Measurements from ENCODE around the gene SLC6A13. TPM values are rescaled to one million over a fixed set of nuclear protein-coding genes. Genes with fewer than 3 reads are reported as not detected.

SLC6A13 gene
- total and polyA plus RNA-seq, 2 donors (not counting 3 experiments of a cell fraction or from before 2014, with no cell fraction given) = 0.14 TPM; not detected in 1

DNA sequence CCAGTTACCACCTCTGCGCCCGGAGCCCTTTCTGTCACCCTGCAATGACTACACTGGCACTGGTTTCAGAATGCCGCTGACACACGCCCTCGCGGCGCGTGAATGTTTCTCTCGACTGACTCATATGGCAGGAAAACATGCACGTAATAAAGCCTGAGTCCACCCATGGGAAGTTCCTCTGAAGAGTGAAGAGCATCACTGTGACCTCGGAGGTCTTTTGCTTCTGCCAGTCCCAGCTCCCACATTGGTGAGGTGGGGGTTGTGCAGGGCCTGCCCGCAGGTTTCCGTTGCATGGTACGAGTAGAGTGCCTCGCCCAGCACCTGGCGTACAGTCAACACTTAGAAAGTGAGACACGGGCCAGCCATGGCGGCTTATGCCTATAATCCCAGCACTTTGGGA, 37.6 kb downstream of the SLC6A13 start:
- no peak overlapping the region for H2AFZ ChIP-seq (ENCODE audit: low read depth, low read length)
- no peaks in the 10 kb centered on the region for H4K20me1 ChIP-seq (replicated peaks; ENCODE audit: control insufficient read depth, extremely low read depth, insufficient read depth, low read length)
- no peaks in the 10 kb centered on the region for H3K9me1 ChIP-seq (replicated peaks; ENCODE audit: control insufficient read depth, extremely low read depth, insufficient read depth, low read length)
- DNase-seq (ENCODE audit: low read depth, low spot score) (no peak), FAIRE-seq (no peak)
- BruUV-seq (replicated peaks) = no TSS peak
- H3K27ac ChIP-seq (ENCODE audit: insufficient read depth, low read depth, low read length) = no peak overlapping the region
- no peak overlapping the region for H3K4me3 ChIP-seq (replicated peaks in 1 of 3; ENCODE audit: insufficient read depth in 1 of 3, low read depth in 1 of 3, low read length in 3 of 3)
- ChIA-PET CTCF (interaction anchor here (1.0 kb wide), 1 partner anchor 23 kb away, joined by 3 read pairs; no protein-coding TSS in a partner anchor), POLR2A (interaction anchor here (0.6 kb wide), 1 partner anchor 66 kb away, joined by 3 read pairs; no protein-coding TSS in a partner anchor)
- no peaks in the 10 kb centered on the region for H3K79me2 ChIP-seq (ENCODE audit: control insufficient read depth, insufficient read depth, low read length)
- H3K9me3 ChIP-seq (replicated peaks; ENCODE audit: control insufficient read depth, insufficient read depth, low read length) = no peaks in the 10 kb centered on the region
- no peaks in the 10 kb centered on the region for H3K4me1 ChIP-seq (ENCODE audit: control insufficient read depth, extremely low read depth, insufficient read depth, low read length)
- dilution Hi-C loops (cut with MboI; ENCODE audit: extremely low pct_ligation_motif_present, low sequenced_read_pairs) = no loop called here
- H3K4me2 ChIP-seq (ENCODE audit: insufficient read depth, low read length) = no peak overlapping the region
- peaks cover 2 to 3% of the 10 kb centered on the region in 2 experiments for H3K27me3 ChIP-seq (ENCODE audit: control insufficient read depth in 2 of 2, insufficient read depth in 2 of 2, low read length in 2 of 2)
- intact Hi-C loops (cut with micrococcal nuclease) = no loop called here
- no peak overlapping the region for H3K9ac ChIP-seq (replicated peaks; ENCODE audit: extremely low read depth, insufficient read depth, low read length)
- TF ChIP-seq MAX (IDR thresholded peaks at IDR 0.05; ENCODE audit: insufficient read depth, insufficient read length) (no peak), POLR2AphosphoS5 (IDR thresholded peaks at IDR 0.05; ENCODE audit: insufficient read depth, low read depth, low read length) (no peak), POLR2A (IDR thresholded peaks at IDR 0.05; ENCODE audit: low read depth, low read length) (no peak)
- H3K36me3 ChIP-seq (ENCODE audit: control insufficient read depth in 2 of 2, extremely low read depth in 1 of 2, insufficient read depth in 2 of 2, low read length in 2 of 2) = no peaks in the 10 kb centered on the region

- no peak for FAIRE-seq
These were observed 38.3 kb downstream of the SLC6A13 start for GRCh38 chr12:224330-224729.

More at GRCh38 chr12:224330-224729, 38.3 kb downstream of the SLC6A13 start:
- no peak overlapping the region for H3K4me2 ChIP-seq (ENCODE audit: insufficient read depth, low read length)
- CTCF ChIA-PET = interaction anchor here (1.0 kb wide), 1 partner anchor 23 kb away, joined by 3 read pairs; no protein-coding TSS in a partner anchor
- no peaks in the 10 kb centered on the region for H3K36me3 ChIP-seq (ENCODE audit: control insufficient read depth in 2 of 2, extremely low read depth in 1 of 2, insufficient read depth in 2 of 2, low read length in 2 of 2)
- no peak for DNase-seq (ENCODE audit: low read depth, low spot score)
- H3K79me2 ChIP-seq (ENCODE audit: control insufficient read depth, insufficient read depth, low read length) = no peaks in the 10 kb centered on the region
- no TSS peak for BruUV-seq (replicated peaks)
- no peaks in the 10 kb centered on the region for H4K20me1 ChIP-seq (replicated peaks; ENCODE audit: control insufficient read depth, extremely low read depth, insufficient read depth, low read length)
- H3K27me3 ChIP-seq (ENCODE audit: control insufficient read depth in 2 of 2, insufficient read depth in 2 of 2, low read length in 2 of 2) = peaks cover 2 to 3% of the 10 kb centered on the region in 2 experiments
- no peak overlapping the region for H3K4me3 ChIP-seq (replicated peaks in 1 of 3; ENCODE audit: insufficient read depth in 1 of 3, low read depth in 1 of 3, low read length in 3 of 3)
- dilution Hi-C loops (cut with MboI; ENCODE audit: extremely low pct_ligation_motif_present, low sequenced_read_pairs) (no loop called here), intact Hi-C loops (cut with micrococcal nuclease) (no loop called here)
- no peak overlapping the region for H3K27ac ChIP-seq (ENCODE audit: insufficient read depth, low read depth, low read length)
- H3K9ac ChIP-seq (replicated peaks; ENCODE audit: extremely low read depth, insufficient read depth, low read length) = no peak overlapping the region
- H3K9me3 ChIP-seq (replicated peaks; ENCODE audit: control insufficient read depth, insufficient read depth, low read length) = no peaks in the 10 kb centered on the region
- no peaks in the 10 kb centered on the region for H3K4me1 ChIP-seq (ENCODE audit: control insufficient read depth, extremely low read depth, insufficient read depth, low read length)
- POLR2A ChIA-PET = interaction anchor here (0.6 kb wide), 1 partner anchor 67 kb away, joined by 3 read pairs; no protein-coding TSS in a partner anchor
- no peak for TF ChIP-seq EZH2 (IDR thresholded peaks at IDR 0.05; ENCODE audit: borderline replicate concordance, low read depth, low read length, severe bottlenecking)
- TF ChIP-seq POLR2A (IDR thresholded peaks at IDR 0.05; ENCODE audit: low read depth, low read length) = no peak
- no peak for TF ChIP-seq MAX (IDR thresholded peaks at IDR 0.05; ENCODE audit: insufficient read depth, insufficient read length)
- no peak for TF ChIP-seq POLR2AphosphoS5 (IDR thresholded peaks at IDR 0.05; ENCODE audit: insufficient read depth, low read depth, low read length)
- TF ChIP-seq FOS (IDR thresholded peaks at IDR 0.05; ENCODE audit: borderline replicate concordance, insufficient read depth, low read length) = no peak
- TF ChIP-seq JUN (IDR thresholded peaks at IDR 0.05; ENCODE audit: borderline replicate concordance, insufficient read depth, insufficient read length, low read depth) = no peak
- H3K9me1 ChIP-seq (replicated peaks; ENCODE audit: control insufficient read depth, extremely low read depth, insufficient read depth, low read length) = no peaks in the 10 kb centered on the region
- no peak overlapping the region for H2AFZ ChIP-seq (ENCODE audit: low read depth, low read length)

Data from endothelial cell of umbilical vein (primary cell).